GM18951 (cell line): ENCODE measurements around the gene RIC1.
"Not testable (repeated sequence)": the region's sequence is repeated elsewhere in the genome, so short reads cannot be mapped to it uniquely, and the experiment has no call there.

Experiments
- POLR2A ChIP-seq: IDR thresholded peaks from 4 replicates; pipeline ENCODE4 v1.6.1; 2011; ENCODE audit warnings: mild to moderate bottlenecking; ENCODE audit not compliant: insufficient read length, insufficient read depth; ENCODE audit errors: extremely low read depth
- in situ Hi-C: fragments of 300-500 bp; cut with MboI; formaldehyde crosslinking; loops from one replicate; pipeline ENCODE4 v1.12.0; 2022; ENCODE audit warnings: low sequenced_read_pairs, mixed read lengths, inconsistent platforms; ENCODE audit not compliant: unreplicated experiment

Gene RIC1

GRCh38 chr9:5651246-5651645 lies 22.3 kb downstream of the RIC1 start:
- TF ChIP-seq POLR2A = no peak
- in situ Hi-C loops = no loop called here

GRCh38 chr9:5652821-5653220 lies 23.9 kb downstream of the RIC1 start:
- in situ Hi-C loops = no loop called here
- TF ChIP-seq POLR2A = no peak

DNA sequence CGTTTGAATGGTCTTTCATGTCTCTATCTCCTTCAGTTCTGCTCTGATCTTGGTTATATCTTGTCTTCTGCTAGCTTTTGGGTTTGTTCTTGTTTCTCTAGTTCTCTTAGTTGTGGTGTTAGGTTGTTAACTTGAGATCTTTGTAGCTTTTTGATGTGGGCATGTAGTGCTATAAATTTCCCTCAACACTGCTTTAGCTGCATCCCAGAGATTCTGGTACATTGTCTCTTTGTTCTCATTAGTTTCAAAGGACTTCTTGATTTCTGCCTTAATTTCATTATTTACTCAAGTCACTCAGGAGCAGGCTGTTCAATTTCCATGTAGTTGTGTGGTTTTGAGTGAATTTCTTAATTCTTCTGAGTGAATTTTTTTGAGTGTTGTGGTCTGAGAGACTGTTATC lies 33.9 kb downstream of the RIC1 start:
- in situ Hi-C loops = not testable (repeated sequence)

GRCh38 chr9:5665059-5665458 lies 36.2 kb downstream of the RIC1 start:
- in situ Hi-C loops = no loop called here
- TF ChIP-seq POLR2A = no peak

DNA sequence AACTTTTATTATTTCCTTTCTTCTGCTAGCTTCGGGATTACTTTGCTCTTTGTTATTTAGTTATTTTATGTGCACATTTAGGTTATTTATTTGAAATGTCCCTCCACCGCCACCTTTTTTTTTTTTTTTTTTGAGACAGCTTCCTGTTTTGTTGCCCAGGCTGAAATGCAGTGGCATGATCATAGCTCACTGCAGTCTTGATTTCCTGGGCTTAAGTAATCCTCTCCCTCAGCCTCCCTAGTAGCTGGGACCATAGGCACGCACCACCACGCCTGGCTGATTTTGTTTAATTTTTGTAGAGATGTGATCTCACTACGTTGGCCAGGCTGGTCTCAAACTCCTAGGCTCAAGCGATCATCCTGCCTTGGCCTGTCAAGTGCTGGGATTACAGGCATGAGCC lies 38.5 kb downstream of the RIC1 start:
- in situ Hi-C loops = no loop called here

DNA sequence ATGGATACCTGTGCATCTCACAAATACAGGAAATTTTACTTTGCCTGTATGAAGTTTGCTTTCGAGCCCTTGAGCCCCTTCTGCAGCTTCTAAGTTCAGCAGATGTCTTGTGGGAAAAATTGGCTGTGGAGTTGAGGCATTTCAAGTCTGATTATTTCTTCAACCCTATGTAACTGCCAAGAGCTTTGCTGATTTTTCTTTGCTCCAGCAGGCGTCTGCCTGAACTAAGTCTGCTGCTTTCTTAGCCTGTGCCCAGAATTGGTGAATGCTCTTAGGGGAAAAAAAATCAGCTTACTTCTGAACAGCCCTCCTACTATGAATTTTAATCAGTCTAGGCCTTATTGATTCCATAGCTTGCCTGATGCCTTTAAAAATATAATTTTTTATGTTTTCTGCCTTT lies 41.2 kb downstream of the RIC1 start:
- in situ Hi-C loops = no loop called here
- no peak for TF ChIP-seq POLR2A

More for the DNA sequence above, 38.5 kb downstream of the RIC1 start:
- no peak for TF ChIP-seq POLR2A

DNA sequence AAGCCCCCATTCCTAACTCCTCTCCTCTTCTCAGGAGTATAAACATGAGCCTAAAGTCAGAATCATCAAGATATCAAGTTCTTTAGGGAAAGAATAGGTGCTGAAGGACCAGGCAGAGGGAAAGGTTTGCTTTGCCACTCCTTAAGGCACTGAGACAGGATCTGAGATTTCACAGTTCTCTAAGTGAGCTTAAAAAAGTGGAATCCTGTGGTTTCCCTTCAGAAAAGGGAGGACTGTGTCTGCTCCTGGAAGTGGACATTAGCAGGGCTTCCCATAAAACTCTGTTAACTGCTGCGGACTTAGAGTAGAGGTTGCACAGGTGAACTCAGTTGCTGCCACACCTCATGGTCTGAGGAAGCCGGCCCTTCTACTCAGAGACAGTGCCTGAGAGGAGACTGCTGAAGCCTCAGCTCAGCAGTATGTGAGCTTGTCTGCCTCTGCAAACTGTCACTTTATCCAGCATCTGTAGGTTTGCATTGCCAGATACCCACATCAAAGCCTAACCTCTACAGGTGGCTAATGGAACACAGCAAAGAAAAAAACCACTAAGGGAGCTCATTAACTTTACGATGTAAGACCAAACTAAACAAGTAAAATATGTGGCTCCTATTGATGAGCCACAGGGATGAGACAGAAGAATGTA lies 42.9 kb downstream of the RIC1 start:
- in situ Hi-C loops = no loop called here
- TF ChIP-seq POLR2A = no peak

GRCh38 chr9:5675046-5675445 lies 46.1 kb downstream of the RIC1 start:
- in situ Hi-C loops = not testable (repeated sequence)

DNA sequence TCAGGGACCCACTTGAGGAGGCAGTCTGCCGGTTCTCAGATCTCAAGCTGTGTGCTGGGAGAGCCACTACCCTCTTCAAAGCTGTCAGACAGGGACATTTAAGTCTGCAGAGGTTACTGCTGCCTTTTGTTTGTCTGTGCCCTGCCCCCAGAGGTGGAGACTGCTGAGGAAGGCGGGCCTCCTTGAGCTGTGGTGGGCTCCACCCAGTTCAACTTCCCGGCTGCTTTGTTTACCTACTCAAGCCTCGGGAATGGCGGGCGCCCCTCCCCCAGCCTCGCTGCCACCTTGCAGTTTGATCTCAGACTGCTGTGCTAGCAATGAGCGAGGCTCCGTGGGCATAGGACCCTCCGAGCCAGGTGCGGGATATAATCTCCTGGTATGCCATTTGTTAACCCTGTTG lies 54.7 kb downstream of the RIC1 start:
- in situ Hi-C loops = not testable (repeated sequence)

DNA sequence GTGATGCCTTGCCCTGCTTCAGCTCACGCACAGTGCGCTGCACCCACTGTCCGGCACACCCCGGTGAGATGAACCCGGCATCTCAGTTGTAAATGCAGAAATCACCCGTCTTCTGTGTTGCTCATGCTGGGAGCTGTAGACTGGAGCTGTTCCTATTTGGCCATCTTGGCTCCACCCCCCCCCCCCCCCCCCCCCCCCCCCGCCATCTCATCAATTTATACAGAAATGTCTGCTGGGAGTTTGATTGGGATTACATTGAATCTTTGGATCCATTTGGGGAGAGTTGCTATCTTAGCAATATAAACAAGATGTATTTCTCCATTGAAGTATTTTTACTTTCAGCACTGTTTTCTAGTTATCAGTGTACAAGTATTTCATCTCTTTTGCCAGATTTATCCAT lies 55.2 kb downstream of the RIC1 start:
- TF ChIP-seq POLR2A = no peak
- in situ Hi-C loops = no loop called here

GRCh38 chr9:5688109-5688508 lies 59.2 kb downstream of the RIC1 start:
- TF ChIP-seq POLR2A = no peak
- in situ Hi-C loops = no loop called here

- in situ Hi-C loops = no loop called here
- no peak for TF ChIP-seq POLR2A
These were observed 61.4 kb downstream of the RIC1 start for GRCh38 chr9:5690278-5690677.

GRCh38 chr9:5695860-5696259 lies 67.0 kb downstream of the RIC1 start:
- in situ Hi-C loops = no loop called here
- no peak for TF ChIP-seq POLR2A

GRCh38 chr9:5696884-5697283 lies 68.0 kb downstream of the RIC1 start:
- no peak for TF ChIP-seq POLR2A
- in situ Hi-C loops = no loop called here

- in situ Hi-C loops = no loop called here
- no peak for TF ChIP-seq POLR2A
These were observed 69.1 kb downstream of the RIC1 start for GRCh38 chr9:5698004-5698403.
